Brain microvascular endothelial cell (primary cell): ENCODE measurements around the gene MAD2L1.

Experiments used
- DNase-seq: peaks from one replicate; pipeline ENCODE4 v3.0.0-alpha.2; 2020
- H3K27ac ChIP-seq: fragments of 250-450 bp; sonication (Bioruptor Pico); 2 replicates; pipeline ENCODE4 v1.5.1; 2020; ENCODE audit warnings: mild to moderate bottlenecking, moderate library complexity
- H3K27me3 ChIP-seq: fragments of 250-450 bp; sonication (Bioruptor Pico); replicated peaks from 2 replicates; pipeline ENCODE4 v1.5.1; 2020; ENCODE audit warnings: mild to moderate bottlenecking
- H3K36me3 ChIP-seq: fragments of 250-450 bp; sonication (Bioruptor Pico); replicated peaks from 2 replicates; pipeline ENCODE4 v1.5.1; 2020; ENCODE audit warnings: mild to moderate bottlenecking
- H3K4me3 ChIP-seq: 2 replicates; pipeline ENCODE4 v1.5.1; 2011; ENCODE audit warnings: low read depth, mild to moderate bottlenecking, control low read depth, low read length, moderate library complexity
- CTCF ChIP-seq: IDR thresholded peaks from 2 replicates; pipeline ENCODE4 v1.5.1; 2011; ENCODE audit warnings: low read depth, mild to moderate bottlenecking, moderate library complexity, low read length, control low read depth, inconsistent platforms; ENCODE audit errors: missing control alignments
- in situ Hi-C: cut with HindIII; loops from 2 replicates; pipeline ENCODE4 v1.10.0; 2017; ENCODE audit warnings: low sequenced_read_pairs, low pct_ligation_motif_present

The MAD2L1 gene

GRCh38 chr4:120049732-120050494 is 16.7 kb downstream of the MAD2L1 start:
- Histone ChIP-seq H3K4me3 (peak overlapping the region; percentile 52), H3K27ac (peak overlapping the region; percentile 5), H3K36me3 (no peaks in the 10 kb centered on the region), H3K27me3 (no peaks in the 10 kb centered on the region)
- DNase-seq: peak; percentile 89
- peak; percentile 86 for TF ChIP-seq CTCF
- in situ Hi-C loops: no loop called here

GRCh38 chr4:120043828-120044227 is 22.8 kb downstream of the MAD2L1 start:
- Histone ChIP-seq H3K4me3 (no peak overlapping the region), H3K27ac (no peak overlapping the region), H3K27me3 (no peaks in the 10 kb centered on the region), H3K36me3 (no peaks in the 10 kb centered on the region)
- no peak for TF ChIP-seq CTCF
- no peak for DNase-seq
- in situ Hi-C loops: no loop called here

GRCh38 chr4:120037411-120037810 is 29.2 kb downstream of the MAD2L1 start:
- Histone ChIP-seq H3K27ac (no peak overlapping the region), H3K4me3 (no peak overlapping the region), H3K36me3 (no peaks in the 10 kb centered on the region), H3K27me3 (no peaks in the 10 kb centered on the region)
- in situ Hi-C loops: no loop called here
- TF ChIP-seq CTCF: no peak
- DNase-seq: no peak

GRCh38 chr4:120034913-120035312 is 31.7 kb downstream of the MAD2L1 start:
- H3K27me3 ChIP-seq: no peaks in the 10 kb centered on the region
- in situ Hi-C loops: no loop called here
- TF ChIP-seq CTCF: no peak

GRCh38 chr4:120026853-120027252 is 39.8 kb downstream of the MAD2L1 start:
- DNase-seq: no peak
- TF ChIP-seq CTCF: no peak
- Histone ChIP-seq H3K27ac (no peak overlapping the region), H3K27me3 (no peaks in the 10 kb centered on the region), H3K36me3 (no peaks in the 10 kb centered on the region), H3K4me3 (no peak overlapping the region)
- in situ Hi-C loops: no loop called here

More at GRCh38 chr4:120034913-120035312, 31.7 kb downstream of the MAD2L1 start:
- DNase-seq: no peak
- H3K36me3 ChIP-seq: no peaks in the 10 kb centered on the region
- no peak overlapping the region for H3K27ac ChIP-seq
- H3K4me3 ChIP-seq: no peak overlapping the region

GRCh38 chr4:120025516-120025915 is 41.1 kb downstream of the MAD2L1 start:
- Histone ChIP-seq H3K4me3 (no peak overlapping the region), H3K27ac (no peak overlapping the region), H3K36me3 (no peaks in the 10 kb centered on the region), H3K27me3 (no peaks in the 10 kb centered on the region)
- no peak for DNase-seq
- in situ Hi-C loops: no loop called here
- TF ChIP-seq CTCF: no peak
